ENCODE measurements around the gene SLX1A.
"Not testable (repeated sequence)": the region's sequence is repeated elsewhere in the genome, so short reads cannot be mapped to it uniquely, and the experiment has no call there.

DNA sequence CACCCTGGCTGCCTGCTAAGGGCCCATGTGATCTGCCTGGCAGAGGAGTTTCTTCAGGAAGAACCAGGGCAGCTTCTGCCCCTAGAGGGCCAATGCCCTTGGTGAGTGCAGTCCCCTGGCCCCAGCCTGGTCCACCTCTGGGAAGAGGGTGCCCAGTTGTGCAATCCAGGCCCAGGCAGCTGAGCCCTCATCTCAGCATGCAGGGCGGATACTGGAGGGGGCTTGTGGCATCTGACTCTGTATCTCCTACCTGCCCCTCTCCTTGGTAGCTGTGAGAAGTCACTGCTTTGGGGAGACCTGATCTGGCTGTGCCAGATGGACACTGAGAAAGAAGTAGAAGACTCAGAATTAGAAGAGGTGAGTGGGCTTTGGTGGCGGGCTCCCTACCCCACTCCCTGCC, 3.3 kb downstream of the SLX1A start:
- TF ChIP-seq, protein P1, sequence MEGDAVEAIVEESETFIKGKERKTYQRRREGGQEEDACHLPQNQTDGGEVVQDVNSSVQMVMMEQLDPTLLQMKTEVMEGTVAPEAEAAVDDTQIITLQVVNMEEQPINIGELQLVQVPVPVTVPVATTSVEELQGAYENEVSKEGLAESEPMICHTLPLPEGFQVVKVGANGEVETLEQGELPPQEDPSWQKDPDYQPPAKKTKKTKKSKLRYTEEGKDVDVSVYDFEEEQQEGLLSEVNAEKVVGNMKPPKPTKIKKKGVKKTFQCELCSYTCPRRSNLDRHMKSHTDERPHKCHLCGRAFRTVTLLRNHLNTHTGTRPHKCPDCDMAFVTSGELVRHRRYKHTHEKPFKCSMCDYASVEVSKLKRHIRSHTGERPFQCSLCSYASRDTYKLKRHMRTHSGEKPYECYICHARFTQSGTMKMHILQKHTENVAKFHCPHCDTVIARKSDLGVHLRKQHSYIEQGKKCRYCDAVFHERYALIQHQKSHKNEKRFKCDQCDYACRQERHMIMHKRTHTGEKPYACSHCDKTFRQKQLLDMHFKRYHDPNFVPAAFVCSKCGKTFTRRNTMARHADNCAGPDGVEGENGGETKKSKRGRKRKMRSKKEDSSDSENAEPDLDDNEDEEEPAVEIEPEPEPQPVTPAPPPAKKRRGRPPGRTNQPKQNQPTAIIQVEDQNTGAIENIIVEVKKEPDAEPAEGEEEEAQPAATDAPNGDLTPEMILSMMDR (IDR thresholded peaks at IDR 0.05): not testable (repeated sequence)
- not testable (repeated sequence) for TF ChIP-seq EZH2 (IDR thresholded peaks at IDR 0.05; ENCODE audit: borderline replicate concordance, insufficient read depth, low read depth, low read length, poor library complexity, severe bottlenecking)
